Measurements from ENCODE around the gene KIF16B. TPM values are rescaled to one million over a fixed set of nuclear protein-coding genes. Genes with fewer than 3 reads are reported as not detected.

KIF16B gene
- total and polyA plus RNA-seq, 4 experiments from 2014 or later, result 3.2 to 12.0 (median 10.0) TPM

DNA sequence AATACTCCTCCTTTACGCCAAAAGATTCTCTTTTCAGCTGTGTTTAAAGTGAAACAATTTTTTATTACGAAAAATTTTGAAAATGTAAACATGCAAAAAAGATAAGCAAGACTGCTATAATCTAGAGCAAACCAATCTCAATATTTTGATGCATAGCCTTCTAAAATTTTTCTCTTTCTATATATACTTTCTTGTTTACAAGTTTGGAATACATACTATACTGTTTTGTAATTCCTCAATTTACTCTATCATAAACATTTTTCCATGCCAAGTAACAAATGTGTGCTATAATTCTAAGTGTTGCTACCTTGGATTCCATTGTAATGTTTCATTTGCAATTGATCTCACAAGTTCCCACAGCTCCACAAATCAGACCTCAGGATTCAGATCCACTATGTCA is 43.1 kb upstream of the KIF16B start:
- H3K27ac Mint-ChIP-seq, result no peak overlapping the region
- H3K4me1 Mint-ChIP-seq, result no peaks in the 10 kb centered on the region
- no peaks in the 10 kb centered on the region for H3K4me1 ChIP-seq (ENCODE audit: insufficient read depth, low read length)
- H3K4me3 ChIP-seq (ENCODE audit: low read length in 2 of 2), result no peak overlapping the region
- intact Hi-C loops (cut with micrococcal nuclease), result no loop called here
- ChIA-PET POLR2A (ENCODE audit: partially characterized antibody) (no interaction called here), CTCF (ENCODE audit: partially characterized antibody) (no interaction called here)
- H3K36me3 ChIP-seq (ENCODE audit: insufficient read depth, low read length), result no peaks in the 10 kb centered on the region
- no peak overlapping the region for H3K27ac ChIP-seq (ENCODE audit: low read depth, low read length)
- no peaks in the 10 kb centered on the region for H3K36me3 Mint-ChIP-seq
- H3K9me3 Mint-ChIP-seq, result peaks cover 3 to 19% (median 10%) of the 10 kb centered on the region in 8 donors
- H3K4me3 Mint-ChIP-seq, result no peak overlapping the region
- no peaks in the 10 kb centered on the region for H3K27me3 ChIP-seq (ENCODE audit: insufficient read depth, low read length)
- no peak for DNase-seq
- peaks cover 5 to 8% of the 10 kb centered on the region in 2 donors for H3K27me3 Mint-ChIP-seq
- H3K9me3 ChIP-seq (ENCODE audit: control insufficient read depth in 1 of 2, low read length in 2 of 2), result no peaks in the 10 kb centered on the region

DNA sequence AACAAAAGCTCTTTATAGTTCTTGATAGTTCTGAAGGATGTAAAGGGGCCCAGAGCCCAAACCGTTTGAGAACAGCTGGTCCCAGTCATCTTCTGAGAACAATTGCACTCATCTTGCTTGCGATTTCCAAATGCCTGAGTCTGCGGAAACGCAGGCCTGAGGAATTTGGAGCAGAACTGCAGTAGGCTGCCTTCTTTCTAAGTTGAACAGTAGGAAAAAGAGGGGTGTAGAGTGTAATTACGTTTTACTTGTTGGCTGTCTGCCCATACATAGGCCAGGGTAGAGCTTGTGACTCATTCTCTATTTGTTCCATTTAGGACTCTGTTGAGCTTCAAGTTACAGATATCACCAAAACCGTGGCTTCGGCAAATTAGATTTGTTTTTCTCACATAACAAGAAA is 42.0 kb upstream of the KIF16B start:
- Mint-ChIP-seq H3K36me3 (no peaks in the 10 kb centered on the region), H3K27ac (no peak overlapping the region), H3K27me3 (peaks cover 7 to 10% of the 10 kb centered on the region in 2 donors), H3K4me1 (no peaks in the 10 kb centered on the region), H3K4me3 (no peak overlapping the region), H3K9me3 (peaks cover 3 to 19% (median 10%) of the 10 kb centered on the region in 8 donors)
- no peaks in the 10 kb centered on the region for H3K36me3 ChIP-seq (ENCODE audit: insufficient read depth, low read length)
- no peak for DNase-seq
- H3K27me3 ChIP-seq (ENCODE audit: insufficient read depth, low read length), result no peaks in the 10 kb centered on the region
- ChIA-PET POLR2A (ENCODE audit: partially characterized antibody) (no interaction called here), CTCF (ENCODE audit: partially characterized antibody) (no interaction called here)
- intact Hi-C loops (cut with micrococcal nuclease), result no loop called here
- no peaks in the 10 kb centered on the region for H3K4me1 ChIP-seq (ENCODE audit: insufficient read depth, low read length)
- H3K4me3 ChIP-seq (ENCODE audit: low read length in 2 of 2), result no peak overlapping the region
- no peaks in the 10 kb centered on the region for H3K9me3 ChIP-seq (ENCODE audit: control insufficient read depth in 1 of 2, low read length in 2 of 2)
- no peak overlapping the region for H3K27ac ChIP-seq (ENCODE audit: low read depth, low read length)

DNA sequence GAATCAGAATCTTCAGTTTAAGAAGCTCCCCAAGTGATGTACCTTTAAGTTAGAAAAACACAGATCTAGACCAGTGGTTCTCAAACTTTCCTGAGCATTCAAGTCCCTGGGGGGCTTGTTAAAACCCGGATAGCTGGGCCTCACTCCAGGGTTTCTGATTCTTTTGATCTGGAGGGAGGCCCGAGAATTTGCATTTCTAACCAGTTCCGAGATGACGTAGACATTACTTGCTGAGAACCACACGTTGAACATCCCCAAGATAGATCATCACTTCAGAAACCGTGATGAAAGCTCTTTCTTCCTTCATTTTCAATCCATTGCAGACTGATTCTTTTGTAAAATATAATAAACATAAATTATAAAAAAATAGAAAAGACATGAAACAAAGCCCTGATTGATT is 40.7 kb upstream of the KIF16B start:
- Histone ChIP-seq H3K36me3 (ENCODE audit: insufficient read depth, low read length) (no peaks in the 10 kb centered on the region), H3K9me3 (ENCODE audit: control insufficient read depth in 1 of 2, low read length in 2 of 2) (no peaks in the 10 kb centered on the region), H3K27ac (ENCODE audit: low read depth, low read length) (no peak overlapping the region), H3K4me3 (ENCODE audit: low read length in 2 of 2) (no peak overlapping the region), H3K4me1 (ENCODE audit: insufficient read depth, low read length) (no peaks in the 10 kb centered on the region), H3K27me3 (ENCODE audit: insufficient read depth, low read length) (no peaks in the 10 kb centered on the region)
- peaks cover 3 to 15% (median 9%) of the 10 kb centered on the region in 8 donors for H3K9me3 Mint-ChIP-seq
- peaks cover 5 to 10% of the 10 kb centered on the region in 2 donors for H3K27me3 Mint-ChIP-seq
- no peaks in the 10 kb centered on the region for H3K36me3 Mint-ChIP-seq
- no peak overlapping the region for H3K27ac Mint-ChIP-seq
- no peak overlapping the region for H3K4me3 Mint-ChIP-seq
- intact Hi-C loops (cut with micrococcal nuclease), result no loop called here
- CTCF ChIA-PET (ENCODE audit: partially characterized antibody), result interaction anchor here (0.9 kb wide), 1 partner anchor 10 kb away, joined by 3 read pairs; no protein-coding TSS in a partner anchor
- H3K4me1 Mint-ChIP-seq, result no peaks in the 10 kb centered on the region
- no peak for DNase-seq
- POLR2A ChIA-PET (ENCODE audit: partially characterized antibody), result no interaction called here

DNA sequence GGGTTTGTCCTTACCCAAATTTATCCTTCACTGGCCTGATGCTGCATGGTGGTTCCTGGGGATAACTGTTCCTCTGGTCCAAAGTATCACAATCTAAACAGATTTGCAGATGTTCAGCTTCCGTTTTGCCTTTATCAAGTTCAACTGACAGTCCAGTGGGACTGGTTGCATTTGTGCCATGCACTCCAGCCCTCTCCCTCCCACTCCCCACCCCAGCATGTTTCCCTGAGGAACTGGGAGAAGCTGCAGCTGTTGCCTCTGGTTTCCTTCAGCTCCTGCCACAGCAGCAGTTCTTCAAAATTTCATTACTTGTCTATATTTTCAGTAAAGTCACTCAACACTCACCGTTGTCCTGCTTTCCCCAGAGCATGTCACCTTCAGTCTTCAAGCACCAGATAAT is 39.5 kb upstream of the KIF16B start:
- H3K9me3 ChIP-seq (ENCODE audit: control insufficient read depth in 1 of 2, low read length in 2 of 2), result no peaks in the 10 kb centered on the region
- H3K4me3 ChIP-seq (ENCODE audit: low read length in 2 of 2), result no peak overlapping the region
- CTCF ChIA-PET (ENCODE audit: partially characterized antibody), result no interaction called here
- H3K27ac Mint-ChIP-seq, result no peak overlapping the region
- POLR2A ChIA-PET (ENCODE audit: partially characterized antibody), result no interaction called here
- no peaks in the 10 kb centered on the region for H3K36me3 ChIP-seq (ENCODE audit: insufficient read depth, low read length)
- H3K4me3 Mint-ChIP-seq, result no peak overlapping the region
- intact Hi-C loops (cut with micrococcal nuclease), result no loop called here
- no peak for DNase-seq
- H3K9me3 Mint-ChIP-seq, result peaks cover 3 to 14% (median 7%) of the 10 kb centered on the region in 8 donors
- H3K4me1 Mint-ChIP-seq, result no peaks in the 10 kb centered on the region
- H3K27me3 ChIP-seq (ENCODE audit: insufficient read depth, low read length), result no peaks in the 10 kb centered on the region
- peaks cover 5 to 13% of the 10 kb centered on the region in 2 donors for H3K27me3 Mint-ChIP-seq
- H3K4me1 ChIP-seq (ENCODE audit: insufficient read depth, low read length), result no peaks in the 10 kb centered on the region
- H3K36me3 Mint-ChIP-seq, result no peaks in the 10 kb centered on the region
- no peak overlapping the region for H3K27ac ChIP-seq (ENCODE audit: low read depth, low read length)

DNA sequence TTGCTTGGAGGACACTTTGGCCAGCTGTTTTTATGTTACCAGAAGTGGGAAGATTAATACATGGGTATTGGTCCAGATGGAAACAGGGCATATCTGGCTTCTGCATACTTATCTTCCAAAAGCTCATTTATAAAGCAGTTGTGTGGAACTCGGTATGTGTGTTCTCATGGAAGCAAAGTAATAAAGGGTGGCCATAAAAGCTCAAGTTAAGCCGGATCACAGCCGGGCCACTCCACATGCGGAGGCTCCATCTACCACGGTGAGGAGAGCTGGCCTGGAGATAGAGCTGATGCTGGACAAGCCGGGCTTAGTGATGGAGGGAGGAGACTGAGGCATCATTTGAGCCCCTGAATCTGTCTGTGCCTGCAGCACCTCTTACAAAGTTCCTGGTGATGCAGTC is 38.6 kb upstream of the KIF16B start:
- intact Hi-C loops (cut with micrococcal nuclease), result no loop called here
- H3K27me3 ChIP-seq (ENCODE audit: insufficient read depth, low read length), result no peaks in the 10 kb centered on the region
- DNase-seq, result no peak
- H3K36me3 ChIP-seq (ENCODE audit: insufficient read depth, low read length), result no peaks in the 10 kb centered on the region
- ChIA-PET POLR2A (ENCODE audit: partially characterized antibody) (no interaction called here), CTCF (ENCODE audit: partially characterized antibody) (no interaction called here)
- Mint-ChIP-seq H3K4me1 (no peaks in the 10 kb centered on the region), H3K9me3 (peaks cover under 1 to 7% (median 4%) of the 10 kb centered on the region in 8 donors), H3K4me3 (no peak overlapping the region), H3K36me3 (no peaks in the 10 kb centered on the region), H3K27ac (no peak overlapping the region), H3K27me3 (peaks cover 5 to 13% of the 10 kb centered on the region in 2 donors)
- H3K4me1 ChIP-seq (ENCODE audit: insufficient read depth, low read length), result no peaks in the 10 kb centered on the region
- H3K27ac ChIP-seq (ENCODE audit: low read depth, low read length), result no peak overlapping the region
- H3K4me3 ChIP-seq (ENCODE audit: low read length in 2 of 2), result no peak overlapping the region
- H3K9me3 ChIP-seq (ENCODE audit: control insufficient read depth in 1 of 2, low read length in 2 of 2), result no peaks in the 10 kb centered on the region

DNA sequence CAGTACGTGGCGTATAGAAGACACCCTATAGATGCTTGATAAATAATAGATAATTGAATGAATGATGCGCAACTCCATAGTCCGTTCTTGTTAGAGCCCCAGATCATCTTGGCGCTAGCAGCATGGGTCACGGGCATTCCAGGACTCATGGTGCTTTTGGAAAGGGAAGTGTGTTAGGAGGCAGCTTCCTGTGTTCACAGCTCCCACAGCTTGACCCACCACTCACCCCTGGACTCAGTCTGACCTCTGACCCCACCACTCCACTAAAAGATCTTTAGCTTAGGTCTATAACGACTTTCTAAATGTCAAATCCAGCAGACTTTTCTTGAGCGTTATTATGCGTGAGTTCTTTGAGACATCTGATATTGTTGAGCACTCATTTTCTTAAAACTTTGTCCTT is 35.8 kb upstream of the KIF16B start:
- Histone ChIP-seq H3K4me3 (ENCODE audit: low read length in 2 of 2) (no peak overlapping the region), H3K4me1 (ENCODE audit: insufficient read depth, low read length) (no peaks in the 10 kb centered on the region), H3K36me3 (ENCODE audit: insufficient read depth, low read length) (no peaks in the 10 kb centered on the region), H3K27me3 (ENCODE audit: insufficient read depth, low read length) (no peaks in the 10 kb centered on the region), H3K9me3 (ENCODE audit: control insufficient read depth in 1 of 2, low read length in 2 of 2) (no peaks in the 10 kb centered on the region), H3K27ac (ENCODE audit: low read depth, low read length) (no peak overlapping the region)
- no peak overlapping the region for H3K27ac Mint-ChIP-seq
- intact Hi-C loops (cut with micrococcal nuclease), result no loop called here
- ChIA-PET POLR2A (ENCODE audit: partially characterized antibody) (no interaction called here), CTCF (ENCODE audit: partially characterized antibody) (no interaction called here)
- H3K27me3 Mint-ChIP-seq, result peaks cover 5 to 11% of the 10 kb centered on the region in 2 donors
- H3K4me1 Mint-ChIP-seq, result no peaks in the 10 kb centered on the region
- DNase-seq, result no peak
- no peaks in the 10 kb centered on the region for H3K36me3 Mint-ChIP-seq
- peaks cover 0 to 3% (median 0%) of the 10 kb centered on the region in 8 donors for H3K9me3 Mint-ChIP-seq
- no peak overlapping the region for H3K4me3 Mint-ChIP-seq

DNA sequence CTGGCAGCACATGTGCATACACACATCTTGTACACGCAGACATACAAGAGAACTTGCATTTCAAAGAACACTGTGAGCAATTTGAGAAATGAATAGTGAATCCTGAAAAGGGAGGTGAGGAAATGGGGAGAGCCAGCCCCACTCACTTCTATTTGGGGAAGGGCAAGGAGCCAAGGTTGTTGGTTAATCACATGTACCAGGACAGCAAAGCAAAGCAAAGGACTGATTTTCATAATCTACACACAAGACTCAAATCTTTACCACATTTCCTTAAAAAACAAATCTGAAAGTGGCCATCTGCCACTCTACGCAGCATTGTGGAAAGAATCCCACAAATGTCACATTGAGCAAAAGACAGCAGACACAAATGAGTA is 35.0 kb upstream of the KIF16B start:
- peaks cover 0 to 3% (median 0%) of the 10 kb centered on the region in 8 donors for H3K9me3 Mint-ChIP-seq
- intact Hi-C loops (cut with micrococcal nuclease), result no loop called here
- H3K27ac Mint-ChIP-seq, result no peak overlapping the region
- H3K4me3 Mint-ChIP-seq, result no peak overlapping the region
- Histone ChIP-seq H3K27ac (ENCODE audit: low read depth, low read length) (no peak overlapping the region), H3K9me3 (ENCODE audit: control insufficient read depth in 1 of 2, low read length in 2 of 2) (no peaks in the 10 kb centered on the region), H3K27me3 (ENCODE audit: insufficient read depth, low read length) (no peaks in the 10 kb centered on the region), H3K4me1 (ENCODE audit: insufficient read depth, low read length) (no peaks in the 10 kb centered on the region), H3K36me3 (ENCODE audit: insufficient read depth, low read length) (no peaks in the 10 kb centered on the region), H3K4me3 (ENCODE audit: low read length in 2 of 2) (no peak overlapping the region)
- peaks cover 5 to 9% of the 10 kb centered on the region in 2 donors for H3K27me3 Mint-ChIP-seq
- no peaks in the 10 kb centered on the region for H3K4me1 Mint-ChIP-seq
- ChIA-PET CTCF (ENCODE audit: partially characterized antibody) (no interaction called here), POLR2A (ENCODE audit: partially characterized antibody) (no interaction called here)
- DNase-seq, result no peak
- H3K36me3 Mint-ChIP-seq, result no peaks in the 10 kb centered on the region
